ENCODE data around the gene A1CF. TPM values are rescaled to one million over a fixed set of nuclear protein-coding genes. Genes with fewer than 3 reads are reported as not detected.

A1CF gene
- total RNA-seq, 1 donor: not detected

DNA sequence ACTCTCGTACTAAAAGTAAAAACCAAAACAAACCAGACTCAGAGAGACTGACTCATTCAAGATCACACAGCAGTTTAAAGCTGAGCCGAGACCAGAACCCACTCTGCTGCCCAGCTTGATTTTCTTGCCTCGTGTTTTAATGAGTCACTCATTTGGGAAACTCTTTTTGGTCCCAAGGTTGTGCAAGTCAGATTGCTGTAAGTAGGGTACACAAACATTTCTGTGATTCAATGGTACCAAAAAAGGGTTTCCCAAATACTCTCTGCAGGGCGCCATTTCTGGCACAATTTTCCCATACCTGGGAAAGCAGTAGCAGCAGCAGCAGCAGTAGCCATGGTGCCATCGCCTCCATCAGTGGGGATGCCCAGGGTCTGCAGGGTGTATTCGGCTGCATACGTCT is 75.8 kb downstream of the A1CF start:
- Histone ChIP-seq H4K20me1 (ENCODE audit: insufficient read depth, low read length) (no peaks in the 10 kb centered on the region), H3K27me3 (ENCODE audit: insufficient read depth, low read length) (no peaks in the 10 kb centered on the region), H3K4me1 (ENCODE audit: insufficient read depth, low read length) (peaks cover 5% of the 10 kb centered on the region), H2AFZ (ENCODE audit: low read length) (no peak overlapping the region), H3K36me3 (ENCODE audit: insufficient read depth, low read length) (no peaks in the 10 kb centered on the region), H3K4me3 (ENCODE audit: insufficient read depth, low read length) (no peak overlapping the region), H3K27ac (ENCODE audit: low read depth, low read length) (no peak overlapping the region), H3K4me2 (ENCODE audit: insufficient read depth, low read length) (no peak overlapping the region), H3K79me2 (ENCODE audit: insufficient read depth, low read length) (no peaks in the 10 kb centered on the region), H3K9me3 (ENCODE audit: low read depth, low read length) (no peaks in the 10 kb centered on the region)
- TF ChIP-seq, protein P1, sequence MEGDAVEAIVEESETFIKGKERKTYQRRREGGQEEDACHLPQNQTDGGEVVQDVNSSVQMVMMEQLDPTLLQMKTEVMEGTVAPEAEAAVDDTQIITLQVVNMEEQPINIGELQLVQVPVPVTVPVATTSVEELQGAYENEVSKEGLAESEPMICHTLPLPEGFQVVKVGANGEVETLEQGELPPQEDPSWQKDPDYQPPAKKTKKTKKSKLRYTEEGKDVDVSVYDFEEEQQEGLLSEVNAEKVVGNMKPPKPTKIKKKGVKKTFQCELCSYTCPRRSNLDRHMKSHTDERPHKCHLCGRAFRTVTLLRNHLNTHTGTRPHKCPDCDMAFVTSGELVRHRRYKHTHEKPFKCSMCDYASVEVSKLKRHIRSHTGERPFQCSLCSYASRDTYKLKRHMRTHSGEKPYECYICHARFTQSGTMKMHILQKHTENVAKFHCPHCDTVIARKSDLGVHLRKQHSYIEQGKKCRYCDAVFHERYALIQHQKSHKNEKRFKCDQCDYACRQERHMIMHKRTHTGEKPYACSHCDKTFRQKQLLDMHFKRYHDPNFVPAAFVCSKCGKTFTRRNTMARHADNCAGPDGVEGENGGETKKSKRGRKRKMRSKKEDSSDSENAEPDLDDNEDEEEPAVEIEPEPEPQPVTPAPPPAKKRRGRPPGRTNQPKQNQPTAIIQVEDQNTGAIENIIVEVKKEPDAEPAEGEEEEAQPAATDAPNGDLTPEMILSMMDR (IDR thresholded peaks at IDR 0.05; ENCODE audit: extremely low read depth, low read depth, low read length): no peak
- DNase-seq (ENCODE audit: insufficient read length, low spot score, missing footprints): no peak

- Histone ChIP-seq H3K9me3 (ENCODE audit: low read depth, low read length) (no peaks in the 10 kb centered on the region), H3K27ac (ENCODE audit: low read depth, low read length) (peak overlapping the region; percentile 11), H3K36me3 (ENCODE audit: insufficient read depth, low read length) (no peaks in the 10 kb centered on the region), H3K4me3 (ENCODE audit: insufficient read depth, low read length) (no peak overlapping the region), H2AFZ (ENCODE audit: low read length) (peak overlapping the region; percentile 15), H3K4me1 (ENCODE audit: insufficient read depth, low read length) (peaks cover 5% of the 10 kb centered on the region), H4K20me1 (ENCODE audit: insufficient read depth, low read length) (no peaks in the 10 kb centered on the region), H3K27me3 (ENCODE audit: insufficient read depth, low read length) (no peaks in the 10 kb centered on the region), H3K79me2 (ENCODE audit: insufficient read depth, low read length) (no peaks in the 10 kb centered on the region), H3K4me2 (ENCODE audit: insufficient read depth, low read length) (peak overlapping the region; percentile 37)
- peak; percentile 65 for DNase-seq (ENCODE audit: insufficient read length, low spot score, missing footprints)
- TF ChIP-seq, protein P1 (IDR thresholded peaks at IDR 0.05; ENCODE audit: extremely low read depth, low read depth, low read length): no peak
Observed at GRCh38 chr10:50807851-50808776, 77.3 kb downstream of the A1CF start.

DNA sequence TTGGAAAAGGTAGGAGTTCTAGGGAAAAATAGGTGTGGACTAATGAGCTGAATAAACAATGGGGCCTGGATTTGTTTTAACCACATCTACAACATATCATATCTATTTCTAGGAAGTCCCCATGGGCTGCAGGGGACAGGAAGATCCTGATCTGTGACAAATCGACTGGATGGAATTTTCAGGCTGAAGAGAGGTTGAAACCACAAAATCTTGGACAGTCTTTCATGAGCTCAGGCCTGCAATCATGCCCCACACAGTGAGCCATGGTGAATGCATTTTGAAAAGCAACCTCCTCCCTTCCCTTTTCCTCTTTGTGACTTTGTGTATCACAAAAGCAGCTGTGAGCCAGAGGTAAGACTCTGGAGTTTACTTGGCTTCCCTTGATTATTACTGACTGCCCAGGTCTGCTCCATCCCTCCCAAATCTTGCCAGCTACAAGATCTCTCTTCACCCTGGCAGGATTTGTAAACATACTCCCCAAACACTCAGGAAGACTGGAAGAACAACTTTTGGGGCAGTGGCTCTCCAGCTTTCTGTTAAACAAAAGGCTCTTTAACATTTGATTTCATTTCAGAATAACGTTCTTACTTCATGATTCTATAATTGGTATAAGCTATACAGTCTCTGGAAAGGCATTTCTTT is 79.3 kb downstream of the A1CF start:
- Histone ChIP-seq H2AFZ (ENCODE audit: low read length) (no peak overlapping the region), H3K9me3 (ENCODE audit: low read depth, low read length) (no peaks in the 10 kb centered on the region), H3K36me3 (ENCODE audit: insufficient read depth, low read length) (no peaks in the 10 kb centered on the region), H4K20me1 (ENCODE audit: insufficient read depth, low read length) (no peaks in the 10 kb centered on the region), H3K4me2 (ENCODE audit: insufficient read depth, low read length) (no peak overlapping the region), H3K4me1 (ENCODE audit: insufficient read depth, low read length) (peaks cover 5% of the 10 kb centered on the region), H3K27me3 (ENCODE audit: insufficient read depth, low read length) (no peaks in the 10 kb centered on the region), H3K27ac (ENCODE audit: low read depth, low read length) (no peak overlapping the region), H3K4me3 (ENCODE audit: insufficient read depth, low read length) (no peak overlapping the region), H3K79me2 (ENCODE audit: insufficient read depth, low read length) (no peaks in the 10 kb centered on the region)
- TF ChIP-seq, protein P1 (IDR thresholded peaks at IDR 0.05; ENCODE audit: extremely low read depth, low read depth, low read length): no peak
- DNase-seq (ENCODE audit: insufficient read length, low spot score, missing footprints): no peak

DNA sequence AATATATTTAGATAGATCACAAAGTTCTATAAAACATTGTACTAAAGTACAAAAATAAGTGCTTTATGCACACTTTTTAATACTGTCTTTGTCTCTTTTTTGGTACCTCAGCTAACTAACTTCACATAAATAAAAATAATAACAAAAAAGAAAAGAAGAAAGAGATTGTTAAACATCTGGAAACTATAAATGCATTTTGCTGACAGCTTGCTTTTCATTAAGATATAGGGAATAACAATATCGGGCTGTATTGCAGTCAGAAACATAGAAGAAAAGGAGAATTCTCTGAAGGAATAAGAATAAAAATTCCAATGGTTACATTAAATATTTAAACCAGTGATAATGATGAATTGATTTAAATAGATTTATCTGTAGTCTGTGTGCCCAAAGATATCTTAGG is 85.8 kb downstream of the A1CF start:
- no peak for DNase-seq (ENCODE audit: insufficient read length, low spot score, missing footprints)
- Histone ChIP-seq H3K27ac (ENCODE audit: low read depth, low read length) (no peak overlapping the region), H4K20me1 (ENCODE audit: insufficient read depth, low read length) (no peaks in the 10 kb centered on the region), H3K36me3 (ENCODE audit: insufficient read depth, low read length) (no peaks in the 10 kb centered on the region), H3K79me2 (ENCODE audit: insufficient read depth, low read length) (no peaks in the 10 kb centered on the region), H3K9me3 (ENCODE audit: low read depth, low read length) (no peaks in the 10 kb centered on the region), H3K4me1 (ENCODE audit: insufficient read depth, low read length) (no peaks in the 10 kb centered on the region), H3K4me3 (ENCODE audit: insufficient read depth, low read length) (no peak overlapping the region), H2AFZ (ENCODE audit: low read length) (no peak overlapping the region), H3K4me2 (ENCODE audit: insufficient read depth, low read length) (no peak overlapping the region), H3K27me3 (ENCODE audit: insufficient read depth, low read length) (peaks cover 5% of the 10 kb centered on the region)
- TF ChIP-seq, protein P1 (IDR thresholded peaks at IDR 0.05; ENCODE audit: extremely low read depth, low read depth, low read length): no peak

All from osteoblast (primary cell).